Trophoblast cell (in vitro differentiated cells and primary cell): ENCODE results near the gene PTK6.

Experiments
- DNase-seq, 2 donors: peaks; one replicate each; pipeline ENCODE4 v3.0.0-alpha.2; 2016
- H2AFZ ChIP-seq: 2 replicates; pipeline ENCODE4 v1.6.1; 2013; ENCODE audit warnings: low read length, moderate library complexity, mild to moderate bottlenecking; ENCODE audit not compliant: insufficient read depth, poor library complexity
- H2AK5ac ChIP-seq: 2 replicates; pipeline ENCODE4 v1.6.1; 2013; ENCODE audit warnings: mild to moderate bottlenecking, low read length
- H2BK120ac ChIP-seq: 2 replicates; pipeline ENCODE4 v1.6.1; 2013; ENCODE audit warnings: low read length, mild to moderate bottlenecking, moderate library complexity; ENCODE audit not compliant: insufficient read depth, poor library complexity
- H2BK12ac ChIP-seq: 2 replicates; pipeline ENCODE4 v1.6.1; 2013; ENCODE audit warnings: mild to moderate bottlenecking, low read length, moderate library complexity
- H2BK5ac ChIP-seq: 2 replicates; pipeline ENCODE4 v1.6.1; 2013; ENCODE audit warnings: low read length, low read depth, moderate library complexity, mild to moderate bottlenecking; ENCODE audit not compliant: poor library complexity
- H3K14ac ChIP-seq: 2 replicates; pipeline ENCODE4 v1.6.1; 2013; ENCODE audit warnings: mild to moderate bottlenecking, low read length
- H3K18ac ChIP-seq: 2 replicates; pipeline ENCODE4 v1.6.1; 2013; ENCODE audit warnings: mild to moderate bottlenecking, low read length
- H3K23ac ChIP-seq: 2 replicates; pipeline ENCODE4 v1.6.1; 2013; ENCODE audit warnings: low read length
- H3K27ac ChIP-seq: 2 replicates; pipeline ENCODE4 v1.5.1; 2013; ENCODE audit warnings: low read depth, mild to moderate bottlenecking, inconsistent platforms, low read length, moderate library complexity
- H3K27me3 ChIP-seq: 2 replicates; pipeline ENCODE4 v1.6.1; 2013; ENCODE audit warnings: inconsistent platforms, mild to moderate bottlenecking, low read length, moderate library complexity; ENCODE audit not compliant: insufficient read depth
- H3K36me3 ChIP-seq, 2 experiments: 1 replicate in 1 of 2; 2 replicates in 1 of 2; pipeline ENCODE4 v1.6.1; 2013; ENCODE audit warnings: low read length in 2 of 2, mild to moderate bottlenecking in 2 of 2, moderate library complexity in 1 of 2; ENCODE audit not compliant: insufficient read depth in 2 of 2, control insufficient read depth in 1 of 2
- H3K4ac ChIP-seq: 2 replicates; pipeline ENCODE4 v1.6.1; 2013; ENCODE audit warnings: low read depth, mild to moderate bottlenecking, low read length, moderate library complexity
- H3K4me1 ChIP-seq, 2 experiments: 1 replicate in 1 of 2; 2 replicates in 1 of 2; pipeline ENCODE4 v1.6.1; 2013; ENCODE audit warnings: low read length in 2 of 2, mild to moderate bottlenecking in 2 of 2, moderate library complexity in 1 of 2; ENCODE audit not compliant: insufficient read depth in 2 of 2, control insufficient read depth in 1 of 2
- H3K4me2 ChIP-seq: 2 replicates; pipeline ENCODE4 v1.6.1; 2013; ENCODE audit warnings: inconsistent platforms, mild to moderate bottlenecking, low read length, moderate library complexity
- H3K4me3 ChIP-seq: 2 replicates; pipeline ENCODE4 v1.5.1; 2013; ENCODE audit warnings: mild to moderate bottlenecking, low read depth, low read length, inconsistent platforms
- H3K79me1 ChIP-seq: one replicate; pipeline ENCODE4 v1.6.1; 2013; ENCODE audit warnings: low read length
- H3K79me2 ChIP-seq: 2 replicates; pipeline ENCODE4 v1.6.1; 2013; ENCODE audit warnings: low read length, mild to moderate bottlenecking; ENCODE audit not compliant: control insufficient read depth, insufficient read depth, poor library complexity
- H3K9ac ChIP-seq: 2 replicates; pipeline ENCODE4 v1.6.1; 2013; ENCODE audit warnings: mild to moderate bottlenecking, low read length
- H3K9me3 ChIP-seq: 2 replicates; pipeline ENCODE4 v1.6.1; 2013; ENCODE audit warnings: low read depth, mild to moderate bottlenecking, control low read depth, inconsistent platforms, low read length; ENCODE audit not compliant: insufficient read depth
- H4K12ac ChIP-seq: 2 replicates; pipeline ENCODE4 v1.6.1; 2013; ENCODE audit warnings: low read depth, mild to moderate bottlenecking, low read length, moderate library complexity
- H4K8ac ChIP-seq: 2 replicates; pipeline ENCODE4 v1.6.1; 2013; ENCODE audit warnings: low read depth, mild to moderate bottlenecking, low read length, moderate library complexity
- H4K91ac ChIP-seq: one replicate; pipeline ENCODE4 v1.6.1; 2013; ENCODE audit warnings: low read depth, mild to moderate bottlenecking, low read length, moderate library complexity
- WGBS: extraction: QIAGEN DNeasy Blood & Tissue Kit; methylation state at CpG from one replicate; pipeline ENCODE4 v1.1.7; 2013; ENCODE audit warnings: missing lambda C conversion rate; ENCODE audit not compliant: insufficient read length, insufficient coverage; ENCODE audit errors: extremely low coverage; 5-methylcytosine and 5-hydroxymethylcytosine counted together

PTK6 gene

DNA sequence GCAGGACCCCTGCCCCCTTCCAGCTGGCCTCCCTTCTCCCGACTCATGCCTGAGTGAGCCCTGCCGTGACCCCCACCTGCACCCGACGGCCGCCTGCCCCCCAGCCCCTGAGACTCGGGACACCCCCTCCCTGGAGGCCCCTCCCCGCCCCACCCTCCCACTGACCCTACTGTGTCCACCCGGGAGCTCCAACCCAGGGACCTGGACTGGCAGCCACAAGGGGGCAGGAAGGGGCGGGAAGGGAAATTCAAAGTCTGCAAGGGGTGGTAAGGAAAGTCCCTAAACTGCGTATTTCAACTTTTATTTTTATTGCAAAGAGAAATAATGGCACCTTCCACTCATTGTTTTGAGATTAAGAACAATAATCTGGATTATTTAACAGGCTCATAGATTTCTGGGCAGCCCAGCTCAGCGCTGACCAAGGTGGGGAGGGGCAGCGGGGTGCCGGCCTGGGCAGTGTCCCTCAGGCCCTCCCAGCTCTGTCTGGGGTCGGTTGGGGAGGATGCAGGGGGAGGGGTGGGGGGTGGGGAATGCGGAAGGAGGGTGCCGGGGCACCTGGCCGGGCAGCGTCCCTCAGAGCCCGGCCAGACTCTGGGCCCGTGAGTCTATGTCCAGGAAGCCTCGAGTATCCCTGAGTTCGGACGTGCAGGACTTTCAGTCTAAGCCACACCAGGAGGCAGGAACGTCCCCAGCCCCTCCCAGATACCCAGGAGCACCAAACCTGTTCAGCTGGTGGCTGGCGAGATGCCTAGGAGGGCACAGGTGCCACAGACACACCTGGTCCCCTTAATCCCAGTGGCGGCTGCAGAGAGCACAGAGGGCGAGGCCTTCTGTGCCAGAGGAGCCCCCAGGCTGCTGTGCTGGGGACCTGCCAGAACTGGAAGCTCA is 1.3 kb upstream of the PTK6 start:
- WGBS: no CpG with 5 or more reads among the region's 27 CpGs
- H3K9me3 ChIP-seq: no peaks in the 10 kb centered on the region
- no peaks in the 10 kb centered on the region for H3K79me1 ChIP-seq
- peak overlapping the region; percentile 46 for H4K8ac ChIP-seq
- H3K4me2 ChIP-seq: peak overlapping the region; percentile 62
- H4K91ac ChIP-seq: no peak overlapping the region
- H3K23ac ChIP-seq: no peak overlapping the region
- H2AK5ac ChIP-seq: no peak overlapping the region
- no peak overlapping the region for H3K18ac ChIP-seq
- H4K12ac ChIP-seq: no peak overlapping the region
- no peak overlapping the region for H2BK12ac ChIP-seq
- H2BK5ac ChIP-seq: no peak overlapping the region
- peaks cover 0 to 5% of the 10 kb centered on the region in 2 experiments for H3K4me1 ChIP-seq
- no peak overlapping the region for H3K14ac ChIP-seq
- H2BK120ac ChIP-seq: no peak overlapping the region
- no peaks in the 10 kb centered on the region for H3K27me3 ChIP-seq
- H3K9ac ChIP-seq: no peak overlapping the region
- H3K4me3 ChIP-seq: no peak overlapping the region
- no peaks in the 10 kb centered on the region for H3K79me2 ChIP-seq
- H2AFZ ChIP-seq: peak overlapping the region; percentile 82
- no peak overlapping the region for H3K27ac ChIP-seq
- no peak overlapping the region for H3K4ac ChIP-seq
- H3K36me3 ChIP-seq: no peaks in the 10 kb centered on the region
- DNase-seq: peak in 1 of 2 donors; percentile 39

DNA sequence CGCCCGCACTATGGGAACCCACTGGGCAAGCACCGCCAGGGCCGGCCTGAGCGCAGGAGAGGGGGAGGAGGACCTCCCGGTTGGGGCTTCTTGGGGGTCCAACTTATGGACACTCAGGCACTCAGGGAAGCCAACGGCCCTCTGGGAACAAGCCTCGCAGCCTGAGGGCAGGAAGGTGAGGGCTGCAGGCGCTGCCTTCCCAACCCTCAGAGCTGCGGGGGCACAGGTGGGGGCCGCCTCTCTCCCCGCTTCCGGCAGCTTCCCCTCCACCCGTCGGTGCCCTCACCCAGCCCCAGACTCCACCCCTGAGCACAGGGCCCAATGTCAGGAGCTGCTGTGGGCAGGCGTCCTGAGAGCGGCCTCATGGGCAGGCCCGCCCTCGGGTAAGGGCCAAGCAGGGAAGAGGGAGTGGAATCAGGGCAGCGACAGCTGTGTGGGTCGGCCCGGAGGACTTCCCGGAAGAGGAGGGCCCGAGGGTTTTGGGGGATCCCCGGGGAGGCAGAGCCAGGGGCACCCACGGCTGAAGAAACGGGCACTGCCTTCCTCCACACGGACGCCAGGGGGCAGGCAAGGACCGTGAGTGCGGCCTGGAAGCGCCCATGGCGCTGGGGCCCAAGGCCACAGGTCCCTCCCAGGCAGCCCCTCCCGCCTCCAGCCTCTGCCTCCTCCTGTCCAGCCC is 488 bp upstream of the PTK6 start:
- H3K4ac ChIP-seq: no peak overlapping the region
- H2BK120ac ChIP-seq: no peak overlapping the region
- whole genome bisulfite sequencing: no CpG with 5 or more reads among the region's 34 CpGs
- H3K79me2 ChIP-seq: no peaks in the 10 kb centered on the region
- H2AFZ ChIP-seq: peak overlapping the region; percentile 82
- H3K27ac ChIP-seq: no peak overlapping the region
- H3K18ac ChIP-seq: no peak overlapping the region
- no peak overlapping the region for H3K23ac ChIP-seq
- H3K27me3 ChIP-seq: no peaks in the 10 kb centered on the region
- no peak overlapping the region for H3K14ac ChIP-seq
- H3K9ac ChIP-seq: no peak overlapping the region
- no peaks in the 10 kb centered on the region for H3K36me3 ChIP-seq
- no peak overlapping the region for H2AK5ac ChIP-seq
- peak overlapping the region; percentile 46 for H4K8ac ChIP-seq
- H3K4me2 ChIP-seq: peak overlapping the region; percentile 62
- no peak overlapping the region for H3K4me3 ChIP-seq
- no peaks in the 10 kb centered on the region for H3K9me3 ChIP-seq
- DNase-seq: peak; percentile 74 to 87
- H2BK5ac ChIP-seq: no peak overlapping the region
- H3K79me1 ChIP-seq: no peaks in the 10 kb centered on the region
- no peak overlapping the region for H2BK12ac ChIP-seq
- peaks cover 0 to 5% of the 10 kb centered on the region in 2 experiments for H3K4me1 ChIP-seq
- H4K12ac ChIP-seq: peak overlapping the region; percentile 4
- H4K91ac ChIP-seq: peak overlapping the region; percentile 16

DNA sequence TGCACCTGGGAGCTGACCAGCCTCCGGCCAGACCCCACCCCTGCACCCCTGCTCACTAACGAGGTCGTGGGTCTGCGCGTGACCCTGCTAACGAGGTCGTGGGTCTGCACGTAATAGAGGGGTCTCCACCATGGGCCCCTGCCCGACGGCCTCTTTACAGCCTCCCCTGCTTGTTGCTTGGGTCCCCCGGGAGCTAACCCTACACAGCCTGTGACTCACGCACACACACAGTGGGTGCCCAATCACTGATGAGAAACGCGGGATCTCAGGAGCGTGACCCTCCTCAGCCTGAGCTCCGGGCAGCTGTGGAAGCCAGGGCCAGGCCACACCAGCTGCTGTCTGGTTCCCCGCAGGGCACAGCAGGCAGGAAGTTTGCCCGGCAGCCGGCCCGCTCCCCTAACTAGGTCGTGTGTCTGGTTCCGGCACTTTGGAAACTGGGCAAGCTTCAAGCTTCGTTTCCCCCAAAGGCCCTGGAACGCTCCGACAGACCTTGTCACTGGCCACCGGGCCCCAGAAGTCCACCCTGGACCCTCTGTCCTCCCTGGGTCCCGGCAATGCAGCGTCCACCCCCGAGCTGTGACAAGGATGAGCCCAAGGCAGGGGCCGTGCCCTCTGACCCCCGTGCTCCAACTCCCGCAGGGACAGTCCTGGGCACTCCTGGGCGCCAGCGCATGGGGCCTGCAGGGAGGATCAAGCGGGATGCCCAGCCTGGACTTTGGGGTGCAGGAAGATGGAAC is 767 bp downstream of the PTK6 start:
- H3K23ac ChIP-seq: no peak overlapping the region
- no peak for DNase-seq
- H3K14ac ChIP-seq: no peak overlapping the region
- no peaks in the 10 kb centered on the region for H3K79me2 ChIP-seq
- no peak overlapping the region for H3K27ac ChIP-seq
- no peak overlapping the region for H3K4ac ChIP-seq
- H3K4me1 ChIP-seq: peaks cover 0 to 5% of the 10 kb centered on the region in 2 experiments
- H3K4me3 ChIP-seq: no peak overlapping the region
- H4K12ac ChIP-seq: no peak overlapping the region
- peaks cover 2% of the 10 kb centered on the region for H3K9me3 ChIP-seq
- H3K4me2 ChIP-seq: no peak overlapping the region
- no peaks in the 10 kb centered on the region for H3K27me3 ChIP-seq
- no peak overlapping the region for H2BK5ac ChIP-seq
- no peak overlapping the region for H4K91ac ChIP-seq
- no CpG with 5 or more reads among the region's 35 CpGs for WGBS
- H3K79me1 ChIP-seq: no peaks in the 10 kb centered on the region
- no peak overlapping the region for H2BK12ac ChIP-seq
- H3K36me3 ChIP-seq: no peaks in the 10 kb centered on the region
- no peak overlapping the region for H3K18ac ChIP-seq
- H2BK120ac ChIP-seq: no peak overlapping the region
- no peak overlapping the region for H3K9ac ChIP-seq
- no peak overlapping the region for H4K8ac ChIP-seq
- H2AFZ ChIP-seq: no peak overlapping the region
- no peak overlapping the region for H2AK5ac ChIP-seq

DNA sequence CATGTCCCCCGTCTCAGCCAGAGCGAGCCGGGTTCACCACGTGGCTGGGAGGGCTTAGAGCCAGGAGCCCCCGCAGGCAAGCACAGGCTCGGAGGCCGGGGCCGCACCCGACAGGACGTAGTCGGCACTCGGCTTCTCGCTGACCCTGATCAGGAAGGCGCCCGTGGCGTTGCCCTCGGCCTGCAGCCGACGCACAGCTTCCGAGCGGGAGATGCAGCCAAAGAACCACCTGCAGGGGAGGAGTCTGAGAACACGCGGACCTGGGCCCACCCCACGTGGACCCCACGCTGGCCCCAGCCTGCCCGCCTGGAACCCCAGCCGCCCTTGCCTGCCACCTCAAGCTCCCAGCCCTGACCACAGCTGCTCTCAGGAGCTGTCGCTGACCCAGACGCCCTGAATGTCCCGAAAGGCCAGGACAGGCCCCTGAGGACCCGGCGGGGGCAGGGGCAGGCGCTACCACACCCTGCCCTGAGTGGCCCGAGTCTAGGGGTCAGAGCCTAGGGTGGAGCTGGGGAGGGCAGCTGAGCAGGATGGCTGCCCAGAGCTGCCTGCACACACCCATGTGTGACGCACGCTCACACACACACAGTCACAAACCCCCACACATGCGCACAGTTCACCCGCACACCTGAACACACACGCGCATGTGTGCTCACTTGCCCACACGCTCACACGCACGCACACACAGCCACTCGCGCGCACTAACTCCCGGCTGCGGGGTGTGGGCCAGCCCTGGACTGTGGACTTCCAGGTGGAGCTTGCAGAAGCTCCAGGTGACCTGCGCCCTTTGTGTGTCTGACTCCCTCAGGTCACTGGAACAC is 2.1 kb downstream of the PTK6 start:
- Histone ChIP-seq H2AFZ (no peak overlapping the region), H3K27me3 (no peaks in the 10 kb centered on the region), H4K12ac (no peak overlapping the region), H3K14ac (no peak overlapping the region), H2AK5ac (no peak overlapping the region), H3K4me1 (peaks cover 0 to 3% of the 10 kb centered on the region in 2 experiments), H3K36me3 (no peaks in the 10 kb centered on the region), H3K23ac (no peak overlapping the region), H3K79me1 (no peaks in the 10 kb centered on the region), H2BK5ac (no peak overlapping the region), H3K9ac (no peak overlapping the region), H3K79me2 (no peaks in the 10 kb centered on the region), H2BK120ac (no peak overlapping the region), H3K18ac (no peak overlapping the region), H4K8ac (no peak overlapping the region), H2BK12ac (no peak overlapping the region), H3K4me3 (no peak overlapping the region), H3K4ac (no peak overlapping the region), H3K9me3 (peaks cover 2% of the 10 kb centered on the region), H3K4me2 (no peak overlapping the region), H3K27ac (no peak overlapping the region), H4K91ac (no peak overlapping the region)
- WGBS: no CpG with 5 or more reads among the region's 49 CpGs
- no peak for DNase-seq
